HL-60 (cell line): ENCODE results near the gene CEP68.

Source experiments
- GABPA ChIP-seq: IDR thresholded peaks from 2 replicates; pipeline ENCODE4 v1.6.1; 2012; ENCODE audit warnings: low read depth
- POLR2AphosphoS5 ChIP-seq: IDR thresholded peaks from 2 replicates; pipeline ENCODE4 v1.6.1; 2012; ENCODE audit warnings: low read depth
- TF ChIP-seq, protein P1 (sequence below): IDR thresholded peaks from one replicate; pipeline ENCODE4 v1.5.1; 2011; ENCODE audit warnings: low read length, control low read depth, inconsistent platforms; ENCODE audit not compliant: insufficient read depth

DNA sequence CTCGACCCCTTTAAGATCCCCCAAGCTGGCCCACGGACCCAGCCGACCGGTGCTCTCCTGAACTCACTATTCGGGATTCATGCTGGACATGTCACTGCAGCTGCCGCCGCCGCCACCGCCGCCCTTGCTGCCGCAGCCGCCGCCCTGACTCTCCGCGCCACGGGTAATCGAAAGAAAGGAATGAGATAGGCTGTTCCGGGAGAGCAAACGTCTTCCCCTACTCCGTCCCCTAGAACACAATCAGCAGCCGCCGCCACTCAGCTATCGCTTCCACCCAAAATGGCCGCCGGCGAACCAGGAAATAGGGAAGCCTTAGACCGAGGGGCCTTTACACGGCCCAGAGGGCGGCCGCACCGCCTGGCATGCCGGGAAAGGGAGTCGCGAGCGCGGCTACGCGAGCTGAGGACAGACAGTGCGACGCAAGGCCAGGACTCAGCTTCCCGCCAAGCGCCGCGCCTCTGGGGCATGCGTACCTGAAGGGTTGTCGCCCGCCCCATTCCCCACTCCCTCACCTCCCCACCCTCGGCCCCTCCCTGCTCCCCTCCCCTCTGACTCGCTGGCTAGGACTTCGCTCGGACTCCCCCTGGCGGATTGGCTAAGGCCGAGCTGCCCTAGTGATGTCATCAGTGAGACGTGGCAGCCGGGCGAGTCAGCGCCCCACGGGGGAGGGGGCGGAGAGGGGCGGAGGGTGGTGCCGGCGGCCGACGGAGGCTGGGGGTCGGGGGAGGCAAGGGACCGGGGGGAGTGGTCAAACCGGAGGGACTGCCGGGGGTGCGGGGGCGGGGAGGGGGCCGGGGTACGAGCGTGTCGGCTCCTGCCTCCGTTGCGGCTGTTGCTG lies 73.8 kb downstream of the CEP68 start, which contains the start of gene RAB1A:
- TF ChIP-seq, protein P1, sequence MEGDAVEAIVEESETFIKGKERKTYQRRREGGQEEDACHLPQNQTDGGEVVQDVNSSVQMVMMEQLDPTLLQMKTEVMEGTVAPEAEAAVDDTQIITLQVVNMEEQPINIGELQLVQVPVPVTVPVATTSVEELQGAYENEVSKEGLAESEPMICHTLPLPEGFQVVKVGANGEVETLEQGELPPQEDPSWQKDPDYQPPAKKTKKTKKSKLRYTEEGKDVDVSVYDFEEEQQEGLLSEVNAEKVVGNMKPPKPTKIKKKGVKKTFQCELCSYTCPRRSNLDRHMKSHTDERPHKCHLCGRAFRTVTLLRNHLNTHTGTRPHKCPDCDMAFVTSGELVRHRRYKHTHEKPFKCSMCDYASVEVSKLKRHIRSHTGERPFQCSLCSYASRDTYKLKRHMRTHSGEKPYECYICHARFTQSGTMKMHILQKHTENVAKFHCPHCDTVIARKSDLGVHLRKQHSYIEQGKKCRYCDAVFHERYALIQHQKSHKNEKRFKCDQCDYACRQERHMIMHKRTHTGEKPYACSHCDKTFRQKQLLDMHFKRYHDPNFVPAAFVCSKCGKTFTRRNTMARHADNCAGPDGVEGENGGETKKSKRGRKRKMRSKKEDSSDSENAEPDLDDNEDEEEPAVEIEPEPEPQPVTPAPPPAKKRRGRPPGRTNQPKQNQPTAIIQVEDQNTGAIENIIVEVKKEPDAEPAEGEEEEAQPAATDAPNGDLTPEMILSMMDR = no peak
- TF ChIP-seq GABPA = no peak
- TF ChIP-seq POLR2AphosphoS5 = peak; percentile 77
